NCI-H1105 treated with DMSO at 0.1 percent for 48 hours (cell line): ENCODE results near the gene CALM3.

ENCODE experiments used
- DNase-seq: peaks from one replicate; lab custom pipeline; 2025; lab: John Stamatoyannopoulos, UW

The CALM3 gene

DNA sequence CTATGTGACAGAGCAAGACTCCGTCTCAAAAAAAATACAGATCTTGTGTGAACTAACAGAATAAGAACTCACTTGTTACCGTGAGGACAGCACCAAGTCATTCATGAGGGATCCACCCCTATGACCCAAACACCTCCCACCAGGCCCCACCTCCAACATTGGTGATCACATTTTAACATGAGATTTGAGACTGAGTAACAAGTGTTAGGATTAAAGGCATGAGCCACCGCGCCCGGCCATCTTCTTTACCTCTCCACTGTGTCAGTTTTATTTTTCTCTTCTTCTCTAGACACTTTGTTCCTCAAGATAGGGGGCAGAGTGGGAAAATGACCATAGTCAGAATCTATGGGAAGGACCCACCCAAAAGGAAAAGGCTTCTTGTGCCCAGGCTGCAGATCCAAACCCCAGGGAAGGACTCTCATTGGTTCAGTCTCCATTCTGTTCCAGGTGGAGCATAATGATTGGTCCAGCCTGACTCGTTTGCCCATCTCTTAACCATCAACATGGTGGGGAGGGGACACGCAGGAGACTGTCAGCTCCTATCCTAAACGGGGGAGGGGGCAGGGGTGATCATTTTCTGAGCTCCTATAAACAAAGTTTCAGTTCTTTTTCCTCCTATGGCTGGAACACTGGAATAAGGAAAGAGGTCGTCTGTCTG is 1.3 kb upstream of the CALM3 start:
- no peak for DNase-seq

DNA sequence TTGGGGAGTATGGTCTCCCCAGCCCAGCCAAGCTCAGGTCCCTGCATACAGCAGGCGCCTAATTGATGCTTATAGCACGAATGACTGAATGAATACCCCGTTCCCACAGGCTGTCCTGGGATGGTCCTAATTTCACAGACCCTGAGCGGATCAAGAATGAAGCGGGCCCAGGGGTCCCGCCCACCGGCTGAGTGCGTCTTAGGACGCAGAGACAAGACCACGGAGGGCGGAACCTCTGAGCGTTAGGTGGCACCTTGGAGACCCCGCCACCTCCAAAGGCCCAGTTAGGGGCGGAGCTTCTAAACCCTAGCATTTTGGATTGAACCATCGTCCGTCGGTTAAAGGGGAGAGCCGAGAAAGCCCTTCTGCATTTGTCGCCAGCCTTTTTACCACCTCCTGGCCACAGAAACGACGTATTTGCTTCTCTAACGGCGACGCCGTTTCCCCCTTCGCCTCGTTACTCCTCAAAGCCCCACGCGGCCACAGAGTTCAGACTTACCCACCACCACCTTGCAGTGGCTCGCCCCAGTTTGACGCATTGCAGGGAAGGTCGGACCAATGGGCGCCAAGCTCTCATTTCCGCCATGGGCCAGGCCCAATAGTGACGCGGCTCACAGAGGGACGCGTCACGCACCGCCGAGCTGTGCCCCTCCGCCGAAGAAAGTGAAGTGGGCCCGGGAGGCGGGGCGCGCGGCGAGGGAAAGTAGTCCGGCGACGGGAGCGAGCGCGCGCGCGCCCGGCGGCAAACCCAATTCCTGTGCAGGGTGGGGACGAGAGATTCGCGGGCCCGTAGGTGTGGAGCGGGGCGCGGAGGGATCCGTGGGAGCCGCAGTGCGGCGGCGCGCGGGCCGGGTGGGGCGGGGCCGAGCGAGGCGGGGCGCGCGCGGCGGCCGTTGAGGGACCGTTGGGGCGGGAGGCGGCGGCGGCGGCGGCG is 479 bp upstream of the CALM3 start:
- DNase-seq = peak; percentile 93

DNA sequence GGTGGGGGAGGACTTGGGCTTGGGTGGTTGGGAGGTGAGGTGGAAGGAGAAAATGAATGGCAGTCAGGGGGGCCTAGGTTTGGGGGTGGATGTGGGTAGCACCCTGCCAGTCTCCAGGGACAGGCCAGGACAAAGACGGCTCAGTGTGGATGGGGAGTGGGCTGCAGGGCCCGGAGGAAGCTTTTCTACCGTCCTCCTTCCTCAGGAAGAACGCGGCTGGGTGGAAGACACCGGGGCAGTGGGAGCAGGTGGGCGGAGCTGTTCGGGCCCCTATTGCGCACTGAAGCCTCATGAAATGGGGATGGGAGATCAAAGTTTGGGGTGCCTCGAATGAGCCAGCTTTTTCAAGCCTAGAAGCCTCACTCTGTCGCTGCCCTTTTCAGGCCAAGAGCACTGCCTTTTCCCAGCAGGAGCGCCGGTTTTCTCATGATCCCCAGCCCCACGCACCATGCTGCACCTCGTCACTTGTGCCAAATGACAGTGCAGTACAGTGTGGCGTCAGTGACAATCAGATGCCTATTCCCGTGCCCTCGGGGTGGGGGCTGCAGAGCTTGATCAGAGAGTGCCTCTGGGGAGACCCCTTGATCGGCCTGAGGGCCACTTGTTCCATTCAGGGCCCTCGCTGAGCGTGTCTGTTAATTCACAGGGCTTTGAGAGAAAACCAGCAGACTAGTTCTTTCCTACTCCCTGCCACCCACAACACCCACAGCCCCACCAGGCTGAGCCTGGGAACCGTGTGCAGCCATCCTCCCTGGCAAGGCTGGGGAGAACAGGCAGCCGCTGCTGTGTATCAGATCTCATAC is 1.5 kb downstream of the CALM3 start:
- DNase-seq = no peak

DNA sequence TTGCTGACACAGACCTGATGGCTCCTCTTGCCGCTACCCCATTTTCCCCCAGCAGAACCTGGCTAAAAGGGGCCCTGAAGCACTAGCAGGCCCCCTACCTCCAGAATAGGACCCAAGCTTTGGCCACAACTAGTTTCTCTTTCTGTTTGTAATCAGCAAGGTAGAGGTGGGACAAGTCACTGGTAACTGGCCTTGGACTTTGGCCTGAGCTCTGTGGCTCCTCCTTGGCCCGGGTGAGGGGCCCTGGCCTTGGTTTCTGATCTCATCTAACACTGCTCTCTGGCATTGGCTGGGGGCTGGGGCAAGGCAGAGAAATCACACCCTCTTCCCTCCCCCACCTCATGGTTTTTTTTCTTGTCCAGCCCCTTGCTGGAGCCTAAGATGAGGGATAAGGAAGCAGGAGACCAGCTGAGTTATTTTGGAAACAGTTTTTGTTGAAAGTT is 2.1 kb downstream of the CALM3 start:
- no peak for DNase-seq

DNA sequence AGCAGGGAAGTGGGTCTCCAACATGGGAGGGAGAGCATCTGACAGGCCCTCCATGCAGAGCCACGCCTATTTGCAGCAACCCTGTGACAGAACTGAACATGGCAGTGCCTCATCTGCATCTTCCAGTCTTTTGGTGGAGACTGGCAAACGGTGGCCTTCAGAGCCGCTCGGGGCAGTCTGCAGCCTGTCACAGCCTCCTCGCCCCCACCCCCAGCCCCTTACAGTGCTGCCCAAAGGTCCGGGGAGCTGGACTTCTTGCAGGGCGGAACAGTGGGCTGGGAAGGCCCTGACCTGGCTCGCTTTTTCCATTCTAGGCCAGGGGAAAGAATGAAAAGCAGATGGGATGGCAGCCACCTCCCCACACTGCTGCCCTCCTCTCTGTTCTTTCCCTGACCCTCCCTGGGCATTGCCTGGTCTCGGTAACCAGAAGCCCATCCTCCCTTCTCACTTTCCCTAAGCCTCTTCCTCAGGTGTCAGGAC is 2.7 kb downstream of the CALM3 start:
- DNase-seq = no peak

DNA sequence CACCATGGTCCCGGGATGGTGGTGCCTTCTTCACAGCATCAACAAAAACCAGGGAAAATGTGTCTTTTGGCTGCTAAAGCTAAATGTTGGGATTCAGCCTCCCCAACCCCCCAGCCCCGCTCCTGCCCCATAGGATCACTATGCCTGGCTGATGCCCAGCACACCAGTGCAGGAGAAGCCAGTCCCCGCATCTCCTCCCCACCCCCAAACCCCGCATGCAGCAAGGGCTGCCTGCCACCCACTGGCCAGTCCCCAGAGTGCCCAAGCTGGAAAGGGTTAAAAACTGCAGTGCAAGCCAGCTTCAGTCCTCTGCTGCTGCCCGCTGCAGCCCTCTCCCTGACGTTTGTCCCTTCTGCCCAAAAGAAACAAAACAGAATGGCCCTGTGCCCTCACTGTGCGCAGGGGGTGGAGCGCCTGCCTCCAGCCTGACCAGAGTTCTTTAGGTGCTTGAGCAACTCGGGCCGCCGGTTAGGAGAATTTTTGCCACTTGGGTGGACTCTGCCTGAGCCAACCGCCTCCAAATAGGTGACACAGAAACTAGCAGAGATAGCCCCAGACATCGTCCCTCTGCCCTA is 3.7 kb downstream of the CALM3 start:
- no peak for DNase-seq

DNA sequence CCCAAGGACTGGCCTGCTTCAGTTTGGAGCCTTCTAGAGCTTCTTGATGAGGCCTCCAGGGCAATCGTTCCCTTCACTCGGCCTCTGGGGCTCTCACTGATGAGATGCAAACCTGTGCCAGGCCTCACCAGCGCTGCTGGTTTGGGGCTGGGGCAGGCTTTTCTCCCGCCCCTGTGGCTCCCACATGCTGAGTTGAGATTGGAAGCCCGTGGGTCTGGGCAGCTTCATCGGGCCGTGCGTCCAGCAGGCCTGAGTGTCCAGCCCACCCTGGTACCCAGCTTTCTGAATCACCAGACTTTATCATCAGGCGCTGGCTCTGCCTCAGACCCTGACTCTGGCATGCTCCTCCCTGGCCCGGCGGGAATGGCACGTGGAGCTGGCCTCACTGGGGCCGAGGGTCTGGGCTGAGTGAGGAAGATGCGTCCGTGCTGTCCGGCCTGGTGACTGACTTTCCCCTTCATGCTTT is 4.3 kb downstream of the CALM3 start:
- no peak for DNase-seq

DNA sequence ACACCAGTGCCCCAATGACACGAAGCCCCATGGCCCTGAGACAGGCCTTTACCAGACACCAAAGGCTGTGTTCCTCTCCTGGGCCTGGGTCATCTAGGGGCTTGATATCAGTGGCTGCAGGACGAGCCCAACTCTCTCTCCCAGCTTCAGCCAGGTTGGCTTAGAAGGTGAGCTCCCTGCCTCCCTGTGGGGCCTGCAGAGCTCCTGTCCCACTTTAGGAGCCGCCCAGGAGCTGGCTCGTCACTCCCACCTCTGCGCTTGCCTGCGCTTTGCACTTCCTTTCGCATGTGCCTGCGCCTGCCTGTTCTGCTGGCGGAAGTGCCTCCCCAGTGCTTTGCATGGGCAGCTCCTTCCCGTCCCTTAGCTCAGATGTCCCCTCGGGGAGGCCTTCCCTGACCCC is 4.9 kb downstream of the CALM3 start:
- no peak for DNase-seq

DNA sequence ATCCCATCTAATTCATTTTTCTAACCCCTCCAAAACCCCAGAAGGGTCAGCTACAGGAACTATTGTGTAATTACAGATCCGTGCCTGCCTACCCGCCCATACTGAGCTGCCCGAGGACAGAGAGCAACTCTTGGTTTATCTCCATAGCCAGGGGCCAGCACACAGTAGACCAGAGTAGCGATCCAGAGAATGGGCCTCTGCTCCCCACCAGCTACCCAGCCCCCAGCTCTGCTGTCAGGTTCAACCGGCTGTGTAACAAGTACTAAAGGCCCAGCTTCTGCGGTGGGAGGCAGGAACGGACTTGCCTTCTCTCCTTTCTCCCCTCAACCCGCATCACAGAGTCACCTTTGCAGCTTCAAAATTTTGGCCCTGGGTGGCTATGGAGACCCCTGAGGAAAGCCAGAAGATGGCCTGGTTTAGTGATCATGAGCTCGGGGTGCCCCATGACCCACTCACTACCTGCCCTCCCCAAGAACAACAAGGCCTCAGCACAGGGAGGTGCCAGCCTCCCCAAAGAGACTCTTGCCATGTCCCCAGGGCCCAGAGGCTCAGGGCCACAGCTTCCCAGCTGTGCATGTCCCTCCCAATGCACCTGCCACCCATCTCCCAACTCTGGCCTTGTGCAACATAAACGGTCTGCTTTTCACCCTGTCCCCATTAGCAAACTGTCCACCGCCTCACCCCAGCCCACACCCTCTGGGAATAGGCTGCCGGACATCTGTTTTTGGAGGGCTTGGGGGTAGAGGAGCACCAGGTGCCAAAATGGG is 5.7 kb downstream of the CALM3 start:
- DNase-seq = no peak

DNA sequence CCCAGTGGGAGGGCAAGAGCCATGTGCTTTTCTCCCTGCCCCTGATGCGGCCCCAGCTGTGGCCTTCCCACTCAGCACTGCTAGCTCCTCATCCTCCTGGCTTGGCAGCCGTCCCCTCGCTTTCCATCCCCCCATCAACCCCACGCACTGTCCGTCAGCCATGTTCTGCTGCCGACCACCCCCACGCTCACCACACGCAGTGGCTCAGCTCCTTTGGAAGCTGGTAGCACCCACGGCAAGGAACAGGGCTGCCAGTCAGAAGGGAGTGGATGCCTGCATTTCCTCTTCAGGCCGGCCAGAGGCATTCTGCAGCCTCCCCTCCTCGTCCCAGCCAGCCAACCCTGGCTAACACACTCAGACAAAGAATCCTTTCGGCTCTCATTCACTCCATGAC is 6.3 kb downstream of the CALM3 start:
- peak; percentile 37 for DNase-seq

DNA sequence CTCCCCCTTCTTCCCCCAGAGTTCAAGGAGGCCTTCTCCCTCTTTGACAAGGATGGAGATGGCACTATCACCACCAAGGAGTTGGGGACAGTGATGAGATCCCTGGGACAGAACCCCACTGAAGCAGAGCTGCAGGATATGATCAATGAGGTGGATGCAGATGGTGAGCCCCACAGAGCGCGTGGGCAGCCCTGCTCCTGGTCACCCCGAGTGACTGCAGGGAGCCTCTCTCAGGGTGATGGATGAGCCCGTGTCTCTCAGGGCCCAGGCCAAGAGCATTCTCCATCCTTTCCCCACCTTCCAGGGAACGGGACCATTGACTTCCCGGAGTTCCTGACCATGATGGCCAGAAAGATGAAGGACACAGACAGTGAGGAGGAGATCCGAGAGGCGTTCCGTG is 7.0 kb downstream of the CALM3 start:
- DNase-seq = no peak

DNA sequence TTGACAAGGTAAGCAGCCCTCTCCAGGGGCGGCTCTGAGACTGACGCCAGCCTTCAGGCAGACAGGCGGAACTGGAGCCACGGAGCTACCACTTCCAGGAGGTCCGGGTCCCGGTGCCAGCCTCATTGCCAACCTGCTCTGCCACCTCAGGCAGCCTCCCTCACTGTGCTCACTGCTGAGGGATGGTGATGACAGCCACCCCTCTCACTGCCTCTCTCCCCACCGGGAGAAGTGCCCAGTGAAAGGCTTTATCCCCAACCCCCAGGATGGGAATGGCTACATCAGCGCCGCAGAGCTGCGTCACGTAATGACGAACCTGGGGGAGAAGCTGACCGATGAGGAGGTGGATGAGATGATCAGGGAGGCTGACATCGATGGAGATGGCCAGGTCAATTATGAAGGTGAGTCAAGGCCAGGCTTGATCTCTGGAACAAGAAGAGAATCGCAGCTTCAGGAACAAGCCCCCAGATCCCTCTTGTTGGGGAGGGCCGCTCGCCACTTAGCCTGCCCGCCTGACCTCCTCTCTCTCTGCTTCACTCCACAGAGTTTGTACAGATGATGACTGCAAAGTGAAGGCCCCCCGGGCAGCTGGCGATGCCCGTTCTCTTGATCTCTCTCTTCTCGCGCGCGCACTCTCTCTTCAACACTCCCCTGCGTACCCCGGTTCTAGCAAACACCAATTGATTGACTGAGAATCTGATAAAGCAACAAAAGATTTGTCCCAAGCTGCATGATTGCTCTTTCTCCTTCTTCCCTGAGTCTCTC is 7.6 kb downstream of the CALM3 start:
- DNase-seq = no peak

DNA sequence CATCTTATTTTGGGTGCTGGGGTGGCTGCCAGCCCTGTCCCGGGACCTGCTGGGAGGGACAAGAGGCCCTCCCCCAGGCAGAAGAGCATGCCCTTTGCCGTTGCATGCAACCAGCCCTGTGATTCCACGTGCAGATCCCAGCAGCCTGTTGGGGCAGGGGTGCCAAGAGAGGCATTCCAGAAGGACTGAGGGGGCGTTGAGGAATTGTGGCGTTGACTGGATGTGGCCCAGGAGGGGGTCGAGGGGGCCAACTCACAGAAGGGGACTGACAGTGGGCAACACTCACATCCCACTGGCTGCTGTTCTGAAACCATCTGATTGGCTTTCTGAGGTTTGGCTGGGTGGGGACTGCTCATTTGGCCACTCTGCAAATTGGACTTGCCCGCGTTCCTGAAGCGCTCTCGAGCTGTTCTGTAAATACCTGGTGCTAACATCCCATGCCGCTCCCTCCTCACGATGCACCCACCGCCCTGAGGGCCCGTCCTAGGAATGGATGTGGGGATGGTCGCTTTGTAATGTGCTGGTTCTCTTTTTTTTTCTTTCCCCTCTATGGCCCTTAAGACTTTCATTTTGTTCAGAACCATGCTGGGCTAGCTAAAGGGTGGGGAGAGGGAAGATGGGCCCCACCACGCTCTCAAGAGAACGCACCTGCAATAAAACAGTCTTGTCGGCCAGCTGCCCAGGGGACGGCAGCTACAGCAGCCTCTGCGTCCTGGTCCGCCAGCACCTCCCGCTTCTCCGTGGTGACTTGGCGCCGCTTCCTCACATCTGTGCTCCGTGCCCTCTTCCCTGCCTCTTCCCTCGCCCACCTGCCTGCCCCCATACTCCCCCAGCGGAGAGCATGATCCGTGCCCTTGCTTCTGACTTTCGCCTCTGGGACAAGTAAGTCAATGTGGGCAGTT is 8.6 kb downstream of the CALM3 start:
- DNase-seq = no peak

DNA sequence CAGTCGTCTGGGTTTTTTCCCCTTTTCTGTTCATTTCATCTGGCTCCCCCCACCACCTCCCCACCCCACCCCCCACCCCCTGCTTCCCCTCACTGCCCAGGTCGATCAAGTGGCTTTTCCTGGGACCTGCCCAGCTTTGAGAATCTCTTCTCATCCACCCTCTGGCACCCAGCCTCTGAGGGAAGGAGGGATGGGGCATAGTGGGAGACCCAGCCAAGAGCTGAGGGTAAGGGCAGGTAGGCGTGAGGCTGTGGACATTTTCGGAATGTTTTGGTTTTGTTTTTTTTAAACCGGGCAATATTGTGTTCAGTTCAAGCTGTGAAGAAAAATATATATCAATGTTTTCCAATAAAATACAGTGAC is 9.3 kb downstream of the CALM3 start:
- DNase-seq = no peak

DNA sequence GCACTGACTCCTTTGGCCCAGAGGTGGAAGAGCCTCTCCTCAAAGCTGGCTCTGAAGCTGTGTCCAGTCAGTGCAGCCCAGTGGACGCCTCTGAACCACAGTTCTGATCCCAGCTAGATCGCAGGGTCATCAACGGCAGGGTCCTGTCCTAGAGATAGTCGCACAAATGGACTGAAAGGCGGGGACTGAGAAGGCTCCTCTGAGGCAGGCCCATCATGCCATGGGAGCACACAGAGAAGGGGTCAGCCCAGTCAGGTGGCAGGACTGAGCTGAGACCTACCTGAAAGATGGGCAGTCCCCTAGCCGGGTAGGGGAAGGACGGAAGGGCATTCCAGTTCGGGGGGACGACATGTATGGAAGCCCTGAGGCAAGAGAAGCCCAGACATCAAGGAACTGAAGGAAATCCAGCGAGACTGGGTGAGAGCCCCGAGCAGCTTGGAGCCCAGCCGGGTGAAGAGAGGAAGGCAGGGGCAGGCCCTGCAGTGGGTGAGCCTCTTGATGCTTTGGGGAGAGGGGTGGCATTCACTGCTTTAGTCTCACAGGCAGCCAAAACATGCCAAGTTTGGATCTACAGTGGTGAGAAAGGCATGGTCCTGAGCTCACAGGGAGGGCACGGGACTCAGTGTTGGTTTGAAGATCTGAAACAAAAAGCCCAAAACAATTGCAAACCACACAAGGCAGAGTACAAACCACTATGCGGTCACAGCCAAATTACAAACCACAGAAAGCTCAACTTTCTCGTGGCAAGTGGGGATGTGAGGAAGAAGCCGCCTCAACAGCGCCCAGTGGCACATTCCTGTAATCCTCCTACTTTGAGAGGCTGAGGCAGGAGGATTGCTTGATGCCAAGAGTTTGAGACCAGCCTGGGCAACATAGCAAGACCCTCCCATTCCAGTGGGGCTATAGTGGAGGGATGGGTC is 10.0 kb downstream of the CALM3 start:
- DNase-seq = no peak

DNA sequence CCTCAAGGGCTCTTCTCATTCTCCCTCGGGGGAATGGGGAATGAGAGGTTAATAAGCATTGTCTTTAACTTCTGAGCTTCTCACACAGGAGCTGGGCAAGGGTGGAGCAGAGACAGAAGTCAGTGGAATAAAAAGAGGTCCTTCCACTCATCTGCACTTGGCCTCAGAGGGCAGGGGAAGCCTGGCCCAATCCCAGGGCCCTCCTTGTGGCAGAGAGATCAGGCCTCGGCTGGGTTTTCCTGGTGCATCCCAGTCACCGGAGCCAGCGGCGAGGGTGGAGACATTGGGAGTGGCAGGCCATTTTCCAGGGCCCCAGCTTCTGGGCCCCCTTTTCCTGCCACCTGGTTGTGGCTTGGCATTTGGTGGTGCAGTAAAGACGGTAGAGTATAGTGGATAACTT is 10.6 kb downstream of the CALM3 start:
- DNase-seq = no peak

DNA sequence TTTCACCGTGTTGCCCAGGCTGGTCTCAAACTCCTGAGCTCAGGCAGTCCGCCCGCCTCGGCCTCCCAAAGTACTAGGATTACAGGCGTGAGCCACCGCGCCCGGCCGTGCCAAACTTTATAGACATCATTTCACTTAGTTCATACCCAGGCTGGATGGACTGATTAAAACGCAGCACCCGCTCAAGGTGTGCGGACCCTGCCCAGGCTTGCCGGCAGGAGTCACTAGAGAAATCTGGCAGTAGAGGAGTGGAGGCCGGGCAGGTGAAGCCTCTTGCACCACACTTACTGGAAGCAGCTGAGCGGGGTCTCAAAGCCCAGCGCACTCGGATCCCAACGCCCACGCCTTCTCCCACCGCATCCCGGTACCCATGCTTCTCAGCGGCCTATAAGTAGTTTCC is 12.4 kb downstream of the CALM3 start:
- no peak for DNase-seq

DNA sequence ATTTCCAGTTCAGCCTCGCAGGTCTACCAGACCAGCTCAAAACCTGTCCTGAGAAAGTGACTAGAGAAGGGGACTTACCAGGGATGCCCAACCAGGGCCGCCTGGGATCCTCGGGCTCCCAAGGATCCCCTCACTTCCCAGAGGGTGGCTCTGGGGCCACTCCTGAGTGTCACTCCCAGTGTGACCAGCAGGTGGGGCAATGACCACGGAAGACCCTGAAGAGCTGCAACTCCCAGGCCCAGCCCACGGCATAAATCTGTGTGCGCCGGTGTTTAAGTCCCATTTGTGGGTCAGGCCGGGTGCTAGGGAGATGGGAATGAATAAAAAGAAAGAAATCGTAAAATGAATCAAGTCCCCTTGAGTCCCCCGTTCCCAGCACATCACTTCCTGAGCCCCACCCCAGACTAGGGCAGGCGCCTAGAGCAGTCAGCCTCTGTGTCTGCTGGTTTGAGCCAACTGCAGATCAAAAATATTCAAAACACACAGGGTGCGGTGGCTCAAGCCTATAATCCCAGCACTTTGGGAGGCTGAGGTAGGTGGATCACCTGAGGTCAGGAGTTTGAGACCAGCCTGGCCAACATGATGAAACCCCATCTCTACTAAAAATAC is 13.1 kb downstream of the CALM3 start:
- DNase-seq = peak; percentile 72
